GM12801 (cell line): Measurements from ENCODE around the gene C19orf73.

ENCODE experiments used
- TF ChIP-seq, protein P1 (sequence below): IDR thresholded peaks from one replicate; pipeline ENCODE4 v1.5.1; 2011; ENCODE audit warnings: control low read depth; ENCODE audit not compliant: insufficient read length; ENCODE audit errors: extremely low read depth

The C19orf73 gene

DNA sequence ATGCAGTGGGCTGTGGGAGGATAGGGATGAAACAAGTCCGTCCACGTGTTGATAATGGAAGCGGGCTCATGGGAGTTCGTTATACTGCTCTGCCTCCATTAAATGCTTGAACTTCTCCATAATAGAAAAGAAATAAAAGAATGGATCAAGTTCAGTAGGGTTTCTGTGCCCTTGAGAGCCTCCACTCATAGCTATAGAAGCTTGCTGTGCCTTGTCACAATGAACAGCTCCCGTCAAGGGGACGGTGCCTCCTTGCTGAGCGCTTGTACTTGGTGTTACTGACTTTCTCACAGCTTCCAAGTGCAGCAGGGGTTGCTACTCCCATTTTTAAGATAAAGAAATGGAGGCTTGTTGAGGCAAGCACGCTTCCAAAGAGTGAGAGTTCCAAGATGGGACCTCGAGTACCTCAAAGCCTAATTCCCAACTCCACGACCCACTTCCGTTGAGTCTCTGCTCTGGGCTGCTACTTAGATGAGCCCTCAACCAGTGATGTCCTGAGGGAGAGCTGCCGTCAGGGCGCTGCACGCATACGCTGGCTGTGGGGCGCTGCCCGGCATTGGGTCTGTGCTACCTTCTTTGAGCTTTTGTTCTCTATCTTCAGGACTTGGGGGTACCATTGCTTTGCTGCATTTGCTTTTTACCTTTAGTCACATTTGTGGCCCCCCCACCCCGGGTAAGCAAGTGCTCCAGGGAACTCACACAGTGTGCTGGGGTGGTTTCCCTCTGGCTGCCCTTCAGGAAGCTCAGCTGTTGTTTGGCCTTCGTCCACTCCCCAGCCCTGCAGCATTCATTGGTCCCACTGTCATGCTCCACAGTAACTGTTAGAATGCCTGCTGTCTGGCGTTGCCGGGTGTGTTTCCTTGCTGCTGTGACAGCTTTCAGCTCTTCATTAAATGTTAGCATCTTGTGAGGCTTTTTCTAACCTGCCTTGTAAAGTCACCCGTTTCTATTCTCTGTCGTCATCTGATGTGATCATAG lies 24.1 kb downstream of the C19orf73 start:
- TF ChIP-seq, protein P1, sequence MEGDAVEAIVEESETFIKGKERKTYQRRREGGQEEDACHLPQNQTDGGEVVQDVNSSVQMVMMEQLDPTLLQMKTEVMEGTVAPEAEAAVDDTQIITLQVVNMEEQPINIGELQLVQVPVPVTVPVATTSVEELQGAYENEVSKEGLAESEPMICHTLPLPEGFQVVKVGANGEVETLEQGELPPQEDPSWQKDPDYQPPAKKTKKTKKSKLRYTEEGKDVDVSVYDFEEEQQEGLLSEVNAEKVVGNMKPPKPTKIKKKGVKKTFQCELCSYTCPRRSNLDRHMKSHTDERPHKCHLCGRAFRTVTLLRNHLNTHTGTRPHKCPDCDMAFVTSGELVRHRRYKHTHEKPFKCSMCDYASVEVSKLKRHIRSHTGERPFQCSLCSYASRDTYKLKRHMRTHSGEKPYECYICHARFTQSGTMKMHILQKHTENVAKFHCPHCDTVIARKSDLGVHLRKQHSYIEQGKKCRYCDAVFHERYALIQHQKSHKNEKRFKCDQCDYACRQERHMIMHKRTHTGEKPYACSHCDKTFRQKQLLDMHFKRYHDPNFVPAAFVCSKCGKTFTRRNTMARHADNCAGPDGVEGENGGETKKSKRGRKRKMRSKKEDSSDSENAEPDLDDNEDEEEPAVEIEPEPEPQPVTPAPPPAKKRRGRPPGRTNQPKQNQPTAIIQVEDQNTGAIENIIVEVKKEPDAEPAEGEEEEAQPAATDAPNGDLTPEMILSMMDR = no peak

DNA sequence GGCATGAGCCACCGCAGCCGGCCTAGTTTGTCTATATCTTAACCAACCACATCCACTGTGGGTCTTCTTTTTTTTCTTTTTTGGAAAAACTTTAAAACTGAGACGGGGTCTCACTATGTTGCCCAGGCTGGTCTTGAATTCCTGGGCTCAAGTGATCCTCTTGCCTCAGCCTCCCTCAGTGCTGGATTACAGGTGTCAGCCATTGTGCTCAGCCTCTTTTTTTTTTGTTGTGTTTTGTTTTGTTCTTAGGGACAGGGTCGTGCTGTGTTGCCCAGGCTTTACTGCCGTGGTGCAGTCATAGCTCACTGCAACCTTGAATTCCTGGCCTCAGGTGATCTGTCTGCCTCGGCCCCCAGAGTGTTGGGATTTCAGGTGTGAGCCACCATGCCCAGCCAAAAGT lies 26.3 kb downstream of the C19orf73 start:
- TF ChIP-seq, protein P1 = no peak

DNA sequence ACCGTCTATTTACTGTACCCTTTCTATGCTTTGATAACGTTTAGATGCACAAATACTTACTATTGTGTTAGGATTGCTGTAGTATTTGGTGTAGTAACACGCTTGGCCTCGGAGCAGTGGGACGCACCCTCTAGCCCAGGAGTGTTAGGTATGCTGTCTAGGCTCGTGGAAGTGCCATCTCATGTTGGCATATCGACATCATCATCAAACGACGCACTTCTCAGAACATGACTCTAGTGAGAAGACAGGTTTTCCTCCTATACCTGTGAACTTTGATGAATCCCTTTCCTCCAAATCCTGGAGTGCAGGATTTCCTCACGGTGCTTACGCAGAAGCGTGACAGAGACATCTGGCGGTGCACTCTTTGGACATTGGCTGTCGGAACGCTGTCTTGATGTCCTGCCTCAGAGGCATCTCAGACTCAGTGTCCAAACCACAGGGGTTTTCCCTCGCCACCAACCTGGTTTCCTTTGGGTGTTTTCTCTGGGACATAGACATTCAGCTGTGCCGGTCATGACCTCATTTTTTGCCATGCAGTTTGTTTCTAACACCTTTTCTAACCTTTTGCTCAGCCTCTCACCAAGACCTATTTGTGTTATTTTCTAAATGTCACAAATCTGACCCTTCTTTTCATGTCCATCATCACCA lies 27.4 kb downstream of the C19orf73 start:
- TF ChIP-seq, protein P1 = no peak

DNA sequence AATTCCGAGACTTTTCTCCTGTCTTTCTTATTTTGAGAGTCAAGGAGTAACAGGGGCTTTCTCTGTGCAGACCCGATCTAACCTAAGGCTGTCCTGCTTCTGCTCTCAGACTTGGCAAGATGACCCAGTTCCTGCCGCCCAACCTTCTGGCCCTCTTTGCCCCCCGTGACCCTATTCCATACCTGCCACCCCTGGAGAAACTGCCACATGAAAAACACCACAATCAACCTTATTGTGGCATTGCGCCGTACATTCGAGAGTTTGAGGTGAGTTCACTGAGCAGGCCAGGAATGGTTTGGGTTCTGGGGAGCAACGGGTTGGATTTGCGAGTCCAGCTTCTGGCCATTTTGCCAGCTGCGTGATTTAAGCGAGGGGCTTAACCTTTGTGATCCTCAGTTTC lies 32.6 kb downstream of the C19orf73 start:
- TF ChIP-seq, protein P1 = no peak

DNA sequence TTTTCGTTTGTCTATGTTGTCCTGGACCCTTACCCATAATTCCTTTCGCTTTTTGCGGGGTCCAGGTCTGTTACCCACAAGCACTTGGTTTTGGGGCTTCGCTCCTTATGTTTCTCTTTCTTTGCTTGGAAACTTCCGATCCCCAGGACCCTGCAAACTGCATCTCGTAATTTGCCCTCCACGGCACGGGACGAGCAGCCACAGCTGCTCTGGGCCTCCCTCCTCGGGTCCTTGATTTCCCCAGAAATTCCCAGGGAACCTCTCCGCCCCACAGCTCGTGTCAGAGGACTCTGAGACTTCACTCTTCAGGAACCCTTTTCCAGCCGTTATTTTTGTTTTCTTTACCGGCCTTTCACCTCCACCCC lies 33.1 kb downstream of the C19orf73 start:
- TF ChIP-seq, protein P1 = no peak

DNA sequence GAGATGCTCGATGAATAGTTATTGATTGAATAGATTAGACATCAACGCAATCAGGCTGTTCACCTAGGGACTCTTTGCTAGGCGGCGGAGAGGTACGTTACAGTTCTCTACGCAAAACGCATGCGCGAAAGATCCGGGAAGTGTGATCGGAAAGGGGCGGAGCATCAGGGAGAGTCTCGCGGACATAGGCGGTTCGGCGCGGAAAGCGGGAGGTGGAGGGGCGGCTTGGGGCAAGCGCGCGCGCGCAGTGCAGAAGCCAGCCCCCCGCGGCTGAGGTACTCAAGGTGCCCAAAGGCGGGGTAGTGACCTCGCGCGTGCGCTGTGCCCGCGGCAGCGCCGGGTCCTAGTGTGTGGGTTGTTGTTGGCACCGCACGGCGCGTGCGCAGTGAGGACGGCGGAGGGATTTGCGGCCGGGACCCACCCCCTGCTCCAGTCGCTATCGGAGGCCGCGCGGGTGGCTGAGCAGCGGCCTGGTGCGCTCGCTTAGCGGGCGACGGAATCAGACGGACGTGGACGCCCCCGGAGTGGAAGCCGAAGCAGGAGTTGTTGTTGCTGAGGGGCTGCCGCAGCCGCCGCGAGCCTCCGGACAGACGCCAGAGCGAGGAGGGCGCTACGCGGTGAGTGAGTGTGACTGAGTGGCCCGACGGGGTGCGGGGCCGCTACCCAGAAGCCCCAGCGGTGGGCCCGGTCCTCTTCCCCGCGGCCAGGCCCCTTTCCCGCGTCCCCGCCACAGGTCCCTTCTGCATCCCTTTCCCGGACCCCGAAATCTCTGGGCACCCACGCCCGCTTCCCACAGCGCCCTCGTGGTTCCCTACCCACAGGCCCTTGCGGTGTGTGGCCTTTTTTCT lies 33.7 kb downstream of the C19orf73 start, which contains the start of gene SNRNP70:
SNRNP70 (plus strand) TSS at position 432 of the 848 bp plus-strand sequence. CDS start 964 bp downstream, outside the sequence.
- TF ChIP-seq, protein P1 = no peak
